ENCODE measurements around the gene MROH2B.

Gene MROH2B

DNA sequence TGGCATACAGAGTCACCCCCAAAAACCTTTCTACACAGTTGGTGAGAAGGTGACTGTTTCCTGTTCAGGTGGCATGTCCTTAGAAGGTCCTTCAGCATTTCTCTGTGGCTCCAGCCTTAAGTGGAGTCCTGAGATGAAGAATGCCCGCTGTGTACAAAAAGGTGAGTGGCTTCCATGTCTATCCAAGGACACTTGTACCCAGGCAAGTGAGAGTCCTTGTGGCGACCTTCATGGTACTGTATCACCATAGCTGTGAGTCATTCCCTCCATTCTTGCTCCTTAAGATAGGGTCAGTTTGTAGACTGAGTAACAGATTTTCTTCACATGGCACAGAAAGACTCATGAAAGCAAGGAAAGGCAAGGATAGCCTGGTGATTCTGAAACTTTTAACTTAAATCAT is 98.7 kb downstream of the MROH2B start:
- no peak for DNase-seq (ENCODE audit: low spot score)

DNA sequence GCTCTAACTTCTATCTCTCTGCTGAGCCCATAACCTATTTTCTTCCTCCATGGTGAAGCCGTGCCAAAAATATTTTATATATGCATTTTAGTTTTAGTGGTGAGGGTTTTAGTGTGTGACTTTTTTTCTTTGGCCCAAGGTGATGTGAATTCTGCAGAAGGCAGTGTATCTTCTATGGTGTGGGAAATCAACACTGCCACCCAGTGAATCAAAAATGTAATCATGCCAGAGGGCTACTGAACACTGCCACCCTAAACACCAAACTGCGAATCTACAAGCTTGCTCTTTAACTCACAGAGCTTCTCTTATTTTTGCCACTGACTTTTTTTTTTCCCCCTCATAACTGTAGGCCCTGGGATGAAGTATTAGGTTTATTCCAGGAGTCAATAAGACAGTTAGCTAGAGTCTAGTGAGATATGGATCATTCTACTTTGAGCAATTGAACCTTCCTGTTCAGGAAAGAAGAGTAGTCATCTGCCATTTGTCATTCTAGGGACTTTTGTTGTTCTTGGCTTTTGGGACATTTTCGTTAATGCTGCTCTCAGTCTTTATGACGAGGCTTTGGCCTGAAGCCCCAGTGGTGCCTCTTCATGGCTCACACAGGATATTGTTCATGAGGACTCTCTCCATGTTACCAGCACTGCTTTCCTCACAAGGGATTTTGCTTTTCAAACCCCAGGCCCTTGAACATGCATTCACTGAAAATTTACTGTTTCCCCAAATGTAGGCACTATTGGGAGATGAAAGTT is 108.8 kb downstream of the MROH2B start:
- DNase-seq (ENCODE audit: low spot score), result no peak

DNA sequence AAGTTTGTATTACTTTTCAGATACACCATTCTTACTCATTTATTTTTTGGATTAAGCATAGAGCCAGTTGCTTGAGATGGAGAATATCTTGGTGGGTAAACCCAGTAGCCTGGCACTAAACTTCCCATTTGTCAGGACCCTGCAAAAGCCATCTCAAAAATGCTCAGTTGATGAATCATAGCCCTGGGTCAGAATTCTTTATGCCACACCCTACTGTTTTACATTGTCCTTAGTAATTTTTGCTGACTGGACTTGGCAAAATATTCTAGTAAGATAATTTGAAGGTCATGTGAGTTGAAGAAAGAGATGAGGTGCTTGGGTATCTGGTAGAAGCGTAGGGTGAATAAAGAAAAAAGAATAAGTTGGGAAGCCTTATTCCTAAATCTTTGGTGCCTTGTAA is 111.1 kb downstream of the MROH2B start:
- DNase-seq (ENCODE audit: low spot score), result no peak

DNA sequence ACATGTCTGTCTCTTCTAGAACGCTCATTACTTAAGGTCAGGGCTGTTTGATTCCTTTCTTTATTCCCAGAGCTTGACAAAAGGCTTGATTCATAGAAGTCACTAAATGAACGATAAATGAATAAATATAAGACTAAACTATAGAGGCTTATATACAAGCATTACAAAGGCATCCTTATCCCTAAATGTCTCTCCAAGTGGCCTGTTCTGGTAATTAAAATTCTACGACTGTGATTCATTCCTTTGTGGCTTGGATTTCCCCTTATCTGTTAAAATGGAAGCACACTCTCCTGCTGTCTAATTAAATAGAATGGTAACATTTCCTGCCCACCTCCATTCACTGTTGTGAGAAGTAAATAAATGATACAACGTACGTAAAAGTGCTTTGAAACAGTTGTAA is 112.3 kb downstream of the MROH2B start:
- DNase-seq (ENCODE audit: low spot score), result no peak

DNA sequence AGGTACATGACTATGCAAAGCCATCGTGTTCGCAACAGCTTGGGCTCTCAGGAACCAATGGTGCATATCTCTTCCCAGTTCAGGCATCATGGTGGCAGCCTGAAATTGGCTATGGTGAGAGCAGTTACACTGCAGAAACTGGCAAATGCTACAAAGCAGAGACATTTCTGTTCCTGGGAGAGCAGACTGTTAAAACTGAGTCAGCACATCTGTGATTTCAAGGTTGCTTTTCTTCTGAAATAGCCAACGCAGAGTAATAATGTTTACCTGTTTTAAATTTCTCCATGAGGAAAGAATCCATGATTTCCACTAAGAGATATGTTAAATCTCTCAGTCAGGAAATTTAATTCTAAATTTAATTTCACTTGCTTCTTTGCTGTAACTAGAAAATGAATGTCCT is 114.1 kb downstream of the MROH2B start:
- DNase-seq (ENCODE audit: low spot score), result no peak

DNA sequence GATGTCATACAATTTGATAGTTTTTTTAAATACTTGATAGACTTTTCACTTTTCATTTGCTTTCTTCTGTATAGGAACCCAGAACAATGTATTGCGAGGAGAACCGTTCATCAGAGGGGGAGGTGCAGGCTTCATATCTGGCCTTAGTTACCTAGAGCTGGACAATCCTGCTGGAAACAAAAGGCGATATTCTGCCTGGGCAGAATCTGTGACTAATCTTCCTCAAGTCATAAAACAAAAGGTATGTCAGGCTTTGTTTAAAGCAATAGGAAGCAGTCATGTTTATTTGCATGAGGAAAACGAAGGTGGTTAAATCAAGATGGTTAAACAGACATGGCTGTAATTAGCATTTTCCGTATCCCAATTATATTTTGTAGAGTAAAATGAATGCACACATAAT is 115.8 kb downstream of the MROH2B start:
- DNase-seq (ENCODE audit: low spot score), result no peak

Measured in HuH-7 (cell line).